PC-9 (cell line): ENCODE data around the gene ENDOG. TPM values are rescaled to one million over a fixed set of nuclear protein-coding genes. Genes with fewer than 3 reads are reported as not detected.
"Not testable (repeated sequence)": the region's sequence is repeated elsewhere in the genome, so short reads cannot be mapped to it uniquely, and the experiment has no call there.

Source experiments
- BruUV-seq: library from RNA; stranded (reverse); fragments of 400-500 nt; replicated peaks from 2 replicates; lab custom pipeline; 2021; lab: Mats Ljungman, UMichigan
- CTCF ChIA-PET: fragments of 300-600 bp; sonication (Branson Sonifier 250); formaldehyde crosslinking; loops from one replicate; lab custom pipeline; 2022; ENCODE audit warnings: antibody characterized with exemption; lab: Charles Lee
- POLR2A ChIA-PET: fragments of 300-600 bp; sonication (Branson Sonifier 250); formaldehyde crosslinking; loops from one replicate; lab custom pipeline; 2022; ENCODE audit warnings: antibody characterized with exemption; ENCODE audit not compliant: unreplicated experiment; lab: Charles Lee
- DNase-seq, 2 experiments: peaks; one replicate each; pipeline versions ENCODE4 v3.0.0 to v3.0.0-alpha.2; 2015 to 2022; ENCODE audit warnings: mixed read lengths in 1 of 2
- H2AFZ ChIP-seq: fragments of 200-600 bp; sonication (generic); 2 replicates; pipeline ENCODE4 v1.8.1; 2017; ENCODE audit warnings: antibody characterized with exemption
- H3F3A ChIP-seq: fragments of 200-600 bp; sonication (generic); 2 replicates; pipeline ENCODE4 v1.8.1; 2017; ENCODE audit warnings: antibody characterized with exemption, mild to moderate bottlenecking, low read depth; ENCODE audit not compliant: insufficient read depth
- H3K27ac ChIP-seq: fragments of 200-600 bp; sonication (generic); 2 replicates; pipeline ENCODE4 v1.6.1; 2016; ENCODE audit warnings: mixed run types
- H3K27me3 ChIP-seq: fragments of 200-600 bp; sonication (generic); 2 replicates; pipeline ENCODE4 v1.6.1; 2016; ENCODE audit warnings: low read depth, mixed run types; ENCODE audit not compliant: insufficient read depth
- H3K36me3 ChIP-seq: fragments of 200-600 bp; sonication (generic); 2 replicates; pipeline ENCODE4 v1.6.1; 2016; ENCODE audit warnings: low read depth, mixed run types
- H3K4me1 ChIP-seq: fragments of 200-600 bp; sonication (generic); replicated peaks from 2 replicates; pipeline ENCODE4 v1.6.1; 2016; ENCODE audit warnings: mixed run types; ENCODE audit not compliant: insufficient read depth
- H3K4me2 ChIP-seq: fragments of 200-600 bp; sonication (generic); 2 replicates; pipeline ENCODE4 v1.6.1; 2017; ENCODE audit warnings: mixed run types
- H3K4me3 ChIP-seq: fragments of 200-600 bp; sonication (generic); 2 replicates; pipeline ENCODE4 v1.6.1; 2016; ENCODE audit warnings: mixed run types
- H3K79me2 ChIP-seq: fragments of 200-600 bp; sonication (generic); 2 replicates; pipeline ENCODE4 v1.6.1; 2017; ENCODE audit warnings: low read depth, mixed run types
- H3K9me2 ChIP-seq: fragments of 200-600 bp; sonication (generic); 2 replicates; pipeline ENCODE4 v1.8.1; 2017; ENCODE audit warnings: mild to moderate bottlenecking; ENCODE audit not compliant: insufficient read depth
- H3K9me3 ChIP-seq: fragments of 200-600 bp; sonication (generic); 2 replicates; pipeline ENCODE4 v1.8.1; 2016; ENCODE audit warnings: low read depth; ENCODE audit not compliant: insufficient read depth
- H4K20me1 ChIP-seq: fragments of 200-600 bp; sonication (generic); 2 replicates; pipeline ENCODE4 v1.8.1; 2017; ENCODE audit not compliant: insufficient read depth
- CTCF ChIP-seq: fragments of 200-600 bp; sonication (generic); conservative IDR thresholded peaks from 2 replicates; pipeline ENCODE4 v1.6.1; 2017; ENCODE audit warnings: mixed run types, antibody characterized with exemption, mild to moderate bottlenecking, moderate library complexity
- intact Hi-C: fragments of 100-400 bp; cut with micrococcal nuclease; formaldehyde crosslinking; loops from one replicate; pipeline ENCODE4 v1.10.0; 2022; ENCODE audit not compliant: unreplicated experiment
- total RNA-seq: library from RNA; stranded (reverse); gene quantifications from 2 replicates; pipeline ENCODE4 v1.2.3, GENCODE V29; 2021

The ENDOG gene
- total RNA-seq, 1 experiment from 2014 or later: 28.6 TPM

GRCh38 chr9:128851779-128852600, 33.7 kb downstream of the ENDOG start:
- H3K36me3 ChIP-seq, H3K9me2 ChIP-seq, H2AFZ ChIP-seq, POLR2A ChIA-PET, H4K20me1 ChIP-seq, H3K27me3 ChIP-seq, H3K9me3 ChIP-seq, H3F3A ChIP-seq, BruUV-seq, H3K27ac ChIP-seq, H3K79me2 ChIP-seq, H3K4me3 ChIP-seq, H3K4me2 ChIP-seq: not testable (repeated sequence)
- DNase-seq: peak in 1 of 2 experiments; percentile 39
- H3K4me1 ChIP-seq: peaks cover 13% of the 10 kb centered on the region
- TF ChIP-seq CTCF: peak; percentile 80
- intact Hi-C loops: loop anchor here (1.0 kb wide), 1 partner anchor 76 kb away; no protein-coding TSS in a partner anchor
- CTCF ChIA-PET: interaction anchor here (0.7 kb wide), 2 partner anchors 76 to 176 kb away, joined by 3 read pairs; partner anchors contain the start of gene SH3GLB2

DNA sequence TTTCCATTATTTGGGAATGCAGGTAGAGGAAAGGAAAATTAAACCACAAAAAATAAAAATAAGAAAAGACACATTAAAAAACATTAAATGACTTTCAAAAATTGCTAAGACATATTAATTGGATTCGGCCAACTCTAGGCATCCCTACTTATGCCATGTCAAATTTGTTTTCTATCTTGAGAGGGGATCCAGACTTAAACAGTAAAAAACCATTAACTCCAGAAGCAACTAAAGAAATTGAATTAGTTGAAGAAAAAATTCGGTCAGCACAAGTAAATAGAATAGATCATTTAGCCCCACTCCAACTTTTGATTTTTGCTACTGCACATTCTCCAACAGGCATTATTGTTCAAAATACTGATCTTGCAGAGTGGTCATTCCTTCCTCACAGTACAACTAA, 34.3 kb downstream of the ENDOG start:
- Histone ChIP-seq H3K4me2 (0 out of 2 replicates have a peak overlapping the region, but pooled peaks have one; percentile 1), H3K4me1 (peaks cover 13% of the 10 kb centered on the region)
- DNase-seq, H3K36me3 ChIP-seq, H4K20me1 ChIP-seq, POLR2A ChIA-PET, H2AFZ ChIP-seq, H3K79me2 ChIP-seq, H3K27ac ChIP-seq, H3K27me3 ChIP-seq, H3K9me3 ChIP-seq, BruUV-seq, H3K4me3 ChIP-seq, H3K9me2 ChIP-seq, H3F3A ChIP-seq: not testable (repeated sequence)
- intact Hi-C loops: loop anchor here (1.0 kb wide), 1 partner anchor 76 kb away; no protein-coding TSS in a partner anchor
- CTCF ChIA-PET: interaction anchor here (0.7 kb wide), 2 partner anchors 76 to 176 kb away, joined by 3 read pairs; partner anchors contain the start of gene SH3GLB2

DNA sequence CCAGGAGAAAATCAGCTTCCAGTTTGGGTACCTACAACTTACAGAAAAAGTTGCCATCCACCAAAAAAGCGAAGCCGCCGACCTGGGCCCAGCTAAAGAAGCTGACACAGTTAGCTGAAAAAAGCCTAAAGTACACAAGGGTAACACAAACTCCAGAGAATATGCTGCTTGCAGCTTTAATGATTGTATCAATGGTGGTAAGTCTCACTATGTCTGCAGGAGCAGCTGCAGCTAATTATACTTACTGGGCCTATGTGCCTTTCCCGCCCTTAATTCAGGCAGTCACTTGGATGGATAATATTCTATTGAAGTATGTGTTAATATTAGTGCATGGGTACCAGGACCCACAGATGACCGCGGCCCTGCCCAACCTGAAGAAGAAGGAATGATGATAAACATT, 36.2 kb downstream of the ENDOG start:
- POLR2A ChIA-PET, H2AFZ ChIP-seq, H3K27ac ChIP-seq, H3K4me2 ChIP-seq, BruUV-seq, H3K79me2 ChIP-seq, H3K9me2 ChIP-seq, H3F3A ChIP-seq, H3K36me3 ChIP-seq, intact Hi-C loops, H3K9me3 ChIP-seq, H4K20me1 ChIP-seq, H3K4me3 ChIP-seq, DNase-seq, H3K27me3 ChIP-seq: not testable (repeated sequence)
- H3K4me1 ChIP-seq: peaks cover 13% of the 10 kb centered on the region
- CTCF ChIA-PET: interaction anchor here (0.6 kb wide), 1 partner anchor 76 kb away, joined by 5 read pairs; no protein-coding TSS in a partner anchor

GRCh38 chr9:128858476-128858875, 40.2 kb downstream of the ENDOG start:
- H3K27ac ChIP-seq, DNase-seq, H3K27me3 ChIP-seq, intact Hi-C loops, H3K79me2 ChIP-seq, H3F3A ChIP-seq, H4K20me1 ChIP-seq, H3K4me2 ChIP-seq, H3K4me1 ChIP-seq, BruUV-seq, H3K4me3 ChIP-seq, H2AFZ ChIP-seq, H3K9me2 ChIP-seq, H3K36me3 ChIP-seq, H3K9me3 ChIP-seq, CTCF ChIA-PET: not testable (repeated sequence)
- POLR2A ChIA-PET: interaction anchor here (0.7 kb wide), 2 partner anchors 78 to 80 kb away, joined by 3 to 4 read pairs; no protein-coding TSS in a partner anchor
